Measurements from ENCODE around the gene SMIM24.

The SMIM24 gene

DNA sequence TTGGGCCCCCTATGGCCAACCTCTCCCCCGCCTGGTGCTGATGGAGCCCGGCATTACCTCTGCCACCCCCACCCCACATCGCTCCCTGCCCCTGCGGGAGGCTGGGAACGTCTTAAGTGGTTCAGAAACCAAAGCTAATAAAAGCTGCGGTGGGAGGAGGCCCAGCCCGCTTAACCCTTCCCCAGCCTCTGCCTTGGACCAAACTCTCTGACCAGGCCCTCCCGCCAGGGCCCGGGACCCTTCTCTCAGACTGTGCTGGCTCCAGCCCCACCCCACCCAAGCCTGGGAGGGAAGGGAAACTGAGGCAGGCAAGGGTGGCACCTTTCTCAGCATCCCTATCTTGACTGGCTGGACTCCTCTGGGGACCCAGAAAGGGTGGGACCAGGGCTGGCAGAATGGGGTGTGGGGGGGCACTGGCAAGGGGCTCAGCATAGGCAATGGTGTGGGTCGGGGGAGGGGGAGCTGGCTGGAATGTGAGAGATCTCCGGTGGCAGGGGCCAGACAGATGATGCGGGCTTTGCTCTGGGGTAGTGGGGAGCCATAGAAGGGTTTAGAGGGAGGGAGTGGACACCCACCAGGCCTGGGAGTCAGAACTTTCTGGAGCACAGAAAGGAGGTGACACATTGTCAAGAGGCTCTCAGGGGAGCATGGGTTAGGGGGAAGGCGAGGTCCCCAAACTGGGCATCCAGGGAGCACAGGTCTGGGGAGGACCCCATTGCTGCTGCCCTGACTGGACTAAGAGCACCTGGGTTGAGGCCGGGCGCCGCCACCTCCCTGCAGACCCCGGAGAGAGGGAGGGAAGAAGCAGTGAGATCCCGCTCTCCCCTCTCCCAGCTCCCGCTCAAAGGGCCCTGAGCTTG, 21.9 kb downstream of the SMIM24 start:
- no peak for TF ChIP-seq CTCF (IDR thresholded peaks at IDR 0.05; ENCODE audit: control extremely low read depth, extremely low read depth, low read depth, missing control alignments)
- no peak for DNase-seq (ENCODE audit: extremely low spot score)
- ChIA-PET POLR2A (no interaction called here), CTCF (no interaction called here)

DNA sequence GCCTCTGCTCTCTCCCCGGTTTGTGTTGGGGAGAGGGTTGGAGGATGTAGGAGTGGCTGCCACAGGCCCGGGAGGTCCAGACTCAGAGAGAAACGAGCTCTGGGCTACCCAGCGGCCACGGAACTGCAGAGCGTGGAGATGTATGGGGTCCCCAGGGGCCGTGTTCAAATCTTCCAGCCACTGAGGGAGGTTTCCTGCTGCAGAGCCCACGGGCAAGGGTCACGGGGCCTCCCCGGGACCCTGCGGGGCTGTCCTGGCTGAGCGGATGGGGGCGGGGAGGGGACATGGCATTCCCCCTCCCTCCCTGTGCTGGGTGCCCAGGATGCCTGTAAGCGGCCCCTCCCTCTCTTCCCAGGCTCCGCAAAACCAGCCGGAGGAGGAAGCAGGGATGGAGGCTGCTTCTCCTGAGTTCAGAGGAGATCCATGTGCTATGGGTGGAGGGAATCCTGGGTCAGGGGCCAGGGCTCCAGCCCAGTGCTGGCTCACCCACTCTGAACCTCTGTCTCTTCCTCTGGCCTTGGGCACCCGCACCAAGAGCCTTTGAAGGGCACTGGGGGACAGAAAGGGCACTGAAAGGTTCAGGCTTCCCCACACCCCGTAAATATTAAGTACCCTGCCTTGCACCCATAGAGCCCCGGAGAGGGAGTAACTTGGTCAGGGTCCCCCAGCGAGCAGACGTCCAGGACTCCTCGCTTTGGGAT, 22.6 kb downstream of the SMIM24 start:
- POLR2A ChIA-PET: no interaction called here
- TF ChIP-seq CTCF (IDR thresholded peaks at IDR 0.05; ENCODE audit: control extremely low read depth, extremely low read depth, low read depth, missing control alignments): no peak
- CTCF ChIA-PET: interaction anchor here (0.6 kb wide), 1 partner anchor 153 kb away, joined by 3 read pairs; no protein-coding TSS in a partner anchor
- no peak for DNase-seq (ENCODE audit: extremely low spot score)

- ChIA-PET POLR2A (no interaction called here), CTCF (interaction anchor here (0.6 kb wide), 1 partner anchor 152 kb away, joined by 3 read pairs; no protein-coding TSS in a partner anchor)
- no peak for TF ChIP-seq CTCF (IDR thresholded peaks at IDR 0.05; ENCODE audit: control extremely low read depth, extremely low read depth, low read depth, missing control alignments)
Measured at GRCh38 chr19:3456925-3457527, 23.3 kb downstream of the SMIM24 start.

GRCh38 chr19:3455960-3456601, 24.2 kb downstream of the SMIM24 start:
- no peak for DNase-seq (ENCODE audit: extremely low spot score)

More at GRCh38 chr19:3456925-3457527, 23.3 kb downstream of the SMIM24 start:
- DNase-seq (ENCODE audit: extremely low spot score): no peak

GRCh38 chr19:3455393-3455955, 24.9 kb downstream of the SMIM24 start:
- TF ChIP-seq CTCF (IDR thresholded peaks at IDR 0.05; ENCODE audit: control extremely low read depth, extremely low read depth, low read depth, missing control alignments): no peak
- ChIA-PET POLR2A (no interaction called here), CTCF (no interaction called here)
- no peak for DNase-seq (ENCODE audit: extremely low spot score)

More at GRCh38 chr19:3455960-3456601, 24.2 kb downstream of the SMIM24 start:
- POLR2A ChIA-PET: no interaction called here
- CTCF ChIA-PET: no interaction called here
- no peak for TF ChIP-seq CTCF (IDR thresholded peaks at IDR 0.05; ENCODE audit: control extremely low read depth, extremely low read depth, low read depth, missing control alignments)
